Lower leg skin (tissue), 4 donors: Measurements from ENCODE around the gene STARD7. TPM values are rescaled to one million over a fixed set of nuclear protein-coding genes. Genes with fewer than 3 reads are reported as not detected.
A peak's percentile ranks its signal among the peaks of the same experiment; 100 is the strongest.

ENCODE experiments used
- DNase-seq, 2 donors: peaks; one replicate each; pipeline ENCODE4 v3.0.0-alpha.2; 2019; ENCODE audit warnings: low spot score in 2 of 2
- H3K4me3 ChIP-seq: fragments of 200-600 bp; sonication (generic); 2 replicates; pipeline ENCODE4 v1.5.1; 2017; ENCODE audit warnings: mild to moderate bottlenecking, low read depth; ENCODE audit not compliant: poor library complexity, severe bottlenecking
- POLR2A ChIP-seq, 2 donors: fragments of 450-650 bp; IDR thresholded peaks; one replicate each; pipeline ENCODE4 v1.6.1; 2016 to 2017; ENCODE audit warnings: antibody characterized with exemption in 2 of 2, mild to moderate bottlenecking in 1 of 2, moderate library complexity in 1 of 2
- WGBS, 2 donors: methylation state at CpG; one replicate each; pipeline ENCODE4 v1.1.5; 2018; 5-methylcytosine and 5-hydroxymethylcytosine counted together
- intact Hi-C: fragments of 100-400 bp; cut with DNase I; formaldehyde crosslinking; loops from one replicate; pipeline ENCODE4 v1.15.0; 2023; ENCODE audit warnings: low total_unique reads
- total RNA-seq, 4 donors: library from RNA; depleted of rRNA; stranded (reverse); fragments of >200 nt; gene quantifications; one replicate each; pipeline ENCODE4 v1.1.0, GENCODE V29; 2016
- TF ChIP-seq, protein P1 (sequence below), 3 donors: fragments of 450-650 bp; IDR thresholded peaks; one replicate each; pipeline ENCODE4 v1.5.1; 2016; ENCODE audit warnings: antibody characterized with exemption in 3 of 3, mild to moderate bottlenecking in 3 of 3, moderate library complexity in 2 of 3

STARD7 gene
- total RNA-seq, 4 donors from 2014 or later: 52.5 to 101 (median 77.2) TPM

DNA sequence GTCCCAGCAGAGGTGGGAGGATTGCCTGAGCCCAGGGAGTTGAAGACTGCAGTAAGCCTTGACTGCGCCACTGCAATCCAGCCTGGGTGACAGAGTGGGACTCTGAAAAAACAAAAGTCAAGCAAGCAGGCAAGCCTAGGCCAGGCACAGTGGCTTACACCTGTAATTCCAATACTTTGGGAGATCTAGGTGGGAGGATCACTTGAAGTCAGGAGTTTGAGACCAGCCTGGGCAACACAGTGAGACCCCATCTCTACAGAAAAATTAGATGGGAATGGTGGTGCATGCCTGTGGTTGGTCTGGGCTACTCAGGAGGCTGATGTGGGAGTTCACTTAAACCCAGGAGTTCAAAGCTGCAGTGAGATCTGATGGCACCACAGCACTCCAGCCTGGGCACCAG is 28.6 kb downstream of the STARD7 start:
- H3K4me3 ChIP-seq: no peak overlapping the region
- DNase-seq: no peak
- TF ChIP-seq, protein P1, sequence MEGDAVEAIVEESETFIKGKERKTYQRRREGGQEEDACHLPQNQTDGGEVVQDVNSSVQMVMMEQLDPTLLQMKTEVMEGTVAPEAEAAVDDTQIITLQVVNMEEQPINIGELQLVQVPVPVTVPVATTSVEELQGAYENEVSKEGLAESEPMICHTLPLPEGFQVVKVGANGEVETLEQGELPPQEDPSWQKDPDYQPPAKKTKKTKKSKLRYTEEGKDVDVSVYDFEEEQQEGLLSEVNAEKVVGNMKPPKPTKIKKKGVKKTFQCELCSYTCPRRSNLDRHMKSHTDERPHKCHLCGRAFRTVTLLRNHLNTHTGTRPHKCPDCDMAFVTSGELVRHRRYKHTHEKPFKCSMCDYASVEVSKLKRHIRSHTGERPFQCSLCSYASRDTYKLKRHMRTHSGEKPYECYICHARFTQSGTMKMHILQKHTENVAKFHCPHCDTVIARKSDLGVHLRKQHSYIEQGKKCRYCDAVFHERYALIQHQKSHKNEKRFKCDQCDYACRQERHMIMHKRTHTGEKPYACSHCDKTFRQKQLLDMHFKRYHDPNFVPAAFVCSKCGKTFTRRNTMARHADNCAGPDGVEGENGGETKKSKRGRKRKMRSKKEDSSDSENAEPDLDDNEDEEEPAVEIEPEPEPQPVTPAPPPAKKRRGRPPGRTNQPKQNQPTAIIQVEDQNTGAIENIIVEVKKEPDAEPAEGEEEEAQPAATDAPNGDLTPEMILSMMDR (IDR thresholded peaks at IDR 0.05): no peak
- TF ChIP-seq POLR2A (IDR thresholded peaks at IDR 0.05): no peak
- 89 to 100% methylated on average over 1 of the region's 1 CpG for whole genome bisulfite sequencing, 2 donors
- intact Hi-C loops: no loop called here

DNA sequence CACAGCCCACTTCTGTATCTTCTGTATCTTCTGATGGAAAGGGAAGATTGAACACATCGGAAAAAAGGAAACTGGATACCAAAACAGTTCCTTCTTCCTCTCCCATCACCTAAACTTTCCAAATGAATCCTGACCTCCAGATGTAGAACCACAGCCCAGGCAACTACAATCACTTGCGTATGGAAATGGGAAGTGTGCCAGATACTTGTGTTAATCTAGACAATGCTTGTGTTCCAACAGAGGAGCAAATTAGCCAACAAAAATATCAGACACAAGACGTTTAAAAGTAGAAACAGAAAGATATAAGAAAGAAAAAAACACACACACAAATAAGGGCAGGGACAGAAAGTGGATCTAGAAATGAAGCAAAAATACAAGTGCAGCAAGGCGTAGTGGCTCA is 32.0 kb downstream of the STARD7 start:
- intact Hi-C loops: no loop called here
- DNase-seq: no peak
- no peak overlapping the region for H3K4me3 ChIP-seq
- no peak for TF ChIP-seq POLR2A (IDR thresholded peaks at IDR 0.05)
- TF ChIP-seq, protein P1 (IDR thresholded peaks at IDR 0.05): no peak
- 53 to 64% methylated on average over 4 of the region's 4 CpGs for WGBS, 2 donors

DNA sequence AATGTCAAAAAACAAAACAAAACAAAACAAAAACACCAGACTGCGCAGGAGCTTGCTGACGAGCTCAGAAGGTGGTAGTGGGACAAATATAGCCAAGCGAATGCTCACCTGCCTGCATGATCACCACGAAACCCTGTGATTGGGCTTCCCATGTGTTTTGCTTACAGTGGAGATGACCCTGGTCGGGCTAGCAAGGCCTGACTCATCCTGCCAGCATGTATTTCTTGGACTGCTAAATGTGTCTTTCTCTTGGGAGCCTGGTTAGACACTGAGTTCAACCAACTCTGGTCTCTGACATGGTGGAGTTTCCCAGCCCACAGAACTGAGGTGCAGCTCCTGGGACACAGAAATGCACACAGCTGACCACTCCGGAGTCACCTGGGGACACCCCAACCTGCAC is 32.7 kb downstream of the STARD7 start:
- no peak for TF ChIP-seq POLR2A (IDR thresholded peaks at IDR 0.05)
- TF ChIP-seq, protein P1 (IDR thresholded peaks at IDR 0.05): no peak
- WGBS, 2 donors: 77 to 80% methylated on average over 6 of the region's 6 CpGs
- no peak for DNase-seq
- H3K4me3 ChIP-seq: no peak overlapping the region
- intact Hi-C loops: no loop called here

DNA sequence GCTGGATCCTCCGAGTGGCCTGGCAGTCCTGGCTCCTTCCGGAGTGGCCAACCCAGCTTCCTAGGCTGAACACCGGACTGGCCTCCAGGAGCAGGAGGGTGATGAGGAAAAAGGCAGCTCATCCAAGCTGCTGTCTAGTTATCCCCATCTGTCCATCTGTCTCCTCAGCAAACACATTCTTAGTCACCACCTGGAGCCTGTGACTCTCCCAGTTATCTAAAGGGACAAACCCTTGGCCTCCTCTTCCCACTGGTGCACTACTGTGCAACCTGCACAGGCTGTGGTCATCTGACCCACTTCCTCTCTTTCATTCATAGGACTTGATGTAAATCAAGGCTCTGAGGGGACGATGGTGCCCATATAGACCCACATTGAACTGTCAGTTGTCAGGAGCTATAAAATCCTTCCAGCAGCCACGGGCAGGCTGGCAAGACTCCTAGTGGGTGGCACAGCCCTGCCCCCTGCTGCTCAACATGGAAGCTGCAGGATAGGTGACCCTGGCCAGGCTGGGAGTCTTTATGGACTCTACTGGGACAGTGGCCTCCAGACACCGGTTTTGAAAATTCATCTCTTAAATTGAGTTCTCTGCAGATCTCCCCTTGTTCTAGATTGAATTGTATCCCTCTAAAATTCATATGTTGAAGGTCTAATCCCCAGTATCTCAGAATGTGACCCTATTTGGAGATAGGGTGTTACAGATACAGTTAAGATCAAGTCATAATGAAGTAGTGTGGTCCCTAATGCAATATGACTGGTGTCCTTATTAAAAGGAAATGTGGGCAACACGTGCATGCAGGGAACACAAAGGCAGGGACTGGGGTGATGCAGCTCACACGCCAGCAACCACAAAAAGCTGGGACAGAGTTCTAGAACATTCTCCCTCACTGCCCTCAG is 34.1 kb downstream of the STARD7 start:
- intact Hi-C loops: no loop called here
- peak; percentile 53 to 94 for DNase-seq
- WGBS, 2 donors: 47 to 49% methylated on average over 8 of the region's 8 CpGs
- TF ChIP-seq POLR2A (IDR thresholded peaks at IDR 0.05): no peak
- TF ChIP-seq, protein P1 (IDR thresholded peaks at IDR 0.05): peak in 1 of 3 donors; percentile 47
- H3K4me3 ChIP-seq: no peak overlapping the region

DNA sequence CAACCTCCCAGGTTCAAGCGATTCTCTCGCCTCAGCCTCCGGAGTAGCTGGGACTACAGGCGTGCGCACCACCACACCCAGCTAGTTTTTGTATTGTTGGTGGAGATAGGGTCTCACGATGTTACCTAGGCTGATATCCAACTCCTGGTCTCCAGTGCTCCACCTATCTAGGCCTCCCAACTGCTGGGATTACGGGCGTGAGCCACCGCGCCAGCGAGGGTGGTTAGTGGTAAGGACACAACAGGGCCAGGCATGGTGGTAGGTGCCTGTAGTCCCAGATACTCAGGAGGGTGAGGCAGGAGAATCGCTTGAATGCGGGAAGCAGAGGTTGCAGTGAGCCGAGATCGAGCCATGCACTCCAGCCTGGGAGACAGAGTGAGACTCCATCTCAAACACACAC is 36.8 kb downstream of the STARD7 start:
- DNase-seq: no peak
- intact Hi-C loops: no loop called here
- no peak for TF ChIP-seq POLR2A (IDR thresholded peaks at IDR 0.05)
- TF ChIP-seq, protein P1 (IDR thresholded peaks at IDR 0.05): no peak
- WGBS, 2 donors: 89 to 90% methylated on average over 13 to 15 of the region's 15 CpGs
- no peak overlapping the region for H3K4me3 ChIP-seq
